GM12864 (cell line): ENCODE data around the gene PTPRD.
"Not testable (repeated sequence)": the region's sequence is repeated elsewhere in the genome, so short reads cannot be mapped to it uniquely, and the experiment has no call there.

Experiments
- DNase-seq: peaks from one replicate; pipeline ENCODE4 v3.0.0-alpha.2; 2011; ENCODE audit warnings: low read depth
- H3K4me3 ChIP-seq: 2 replicates; pipeline ENCODE4 v1.5.1; 2011; ENCODE audit warnings: mild to moderate bottlenecking, low read depth, low read length, control low read depth
- TF ChIP-seq, protein P1 (sequence below): IDR thresholded peaks from 2 replicates; pipeline ENCODE4 v1.5.1; 2011; ENCODE audit warnings: low read depth, mild to moderate bottlenecking, moderate library complexity, low read length, control low read depth, inconsistent platforms; ENCODE audit errors: missing control alignments

PTPRD gene

DNA sequence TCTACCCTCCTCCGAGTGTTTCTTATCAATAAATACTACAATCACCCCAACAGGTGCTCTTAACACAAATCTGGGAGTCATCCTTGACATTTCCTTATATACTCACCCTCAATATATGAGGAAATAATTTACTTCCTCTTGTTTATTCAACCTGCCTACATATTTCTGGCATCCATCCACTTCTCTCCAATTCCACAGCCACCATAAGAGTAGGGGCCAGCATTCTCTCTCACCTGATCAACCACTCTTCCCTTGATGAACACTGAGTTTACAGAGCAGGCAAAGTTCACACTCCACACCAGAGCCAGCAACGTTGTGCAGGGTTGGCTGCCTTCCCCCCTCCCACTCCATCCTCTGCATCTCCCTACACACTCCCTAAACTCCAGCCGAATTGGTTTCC is 1908.9 kb downstream of the PTPRD start:
- DNase-seq, result no peak
- TF ChIP-seq, protein P1, sequence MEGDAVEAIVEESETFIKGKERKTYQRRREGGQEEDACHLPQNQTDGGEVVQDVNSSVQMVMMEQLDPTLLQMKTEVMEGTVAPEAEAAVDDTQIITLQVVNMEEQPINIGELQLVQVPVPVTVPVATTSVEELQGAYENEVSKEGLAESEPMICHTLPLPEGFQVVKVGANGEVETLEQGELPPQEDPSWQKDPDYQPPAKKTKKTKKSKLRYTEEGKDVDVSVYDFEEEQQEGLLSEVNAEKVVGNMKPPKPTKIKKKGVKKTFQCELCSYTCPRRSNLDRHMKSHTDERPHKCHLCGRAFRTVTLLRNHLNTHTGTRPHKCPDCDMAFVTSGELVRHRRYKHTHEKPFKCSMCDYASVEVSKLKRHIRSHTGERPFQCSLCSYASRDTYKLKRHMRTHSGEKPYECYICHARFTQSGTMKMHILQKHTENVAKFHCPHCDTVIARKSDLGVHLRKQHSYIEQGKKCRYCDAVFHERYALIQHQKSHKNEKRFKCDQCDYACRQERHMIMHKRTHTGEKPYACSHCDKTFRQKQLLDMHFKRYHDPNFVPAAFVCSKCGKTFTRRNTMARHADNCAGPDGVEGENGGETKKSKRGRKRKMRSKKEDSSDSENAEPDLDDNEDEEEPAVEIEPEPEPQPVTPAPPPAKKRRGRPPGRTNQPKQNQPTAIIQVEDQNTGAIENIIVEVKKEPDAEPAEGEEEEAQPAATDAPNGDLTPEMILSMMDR, result no peak
- H3K4me3 ChIP-seq, result no peak overlapping the region

DNA sequence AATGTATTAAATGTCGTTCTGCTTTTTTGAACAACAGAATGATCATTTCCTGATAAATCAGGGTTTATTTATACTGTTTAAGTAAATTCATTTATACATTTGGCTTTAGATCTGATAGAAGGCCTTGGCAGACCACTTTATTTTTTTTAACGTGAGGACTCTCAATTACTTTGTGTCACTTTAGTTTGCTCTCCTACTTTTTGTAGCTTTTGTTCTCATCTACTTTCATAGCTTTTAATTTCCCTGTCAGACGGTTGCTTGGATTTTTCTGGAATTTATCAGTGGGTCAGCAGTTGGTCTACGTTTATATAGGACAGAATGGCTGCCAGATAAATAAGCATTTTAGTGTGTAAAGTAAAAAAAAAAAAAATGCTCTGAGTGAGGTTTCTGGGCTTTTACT is 1910.9 kb downstream of the PTPRD start:
- TF ChIP-seq, protein P1, result no peak
- no peak overlapping the region for H3K4me3 ChIP-seq

DNA sequence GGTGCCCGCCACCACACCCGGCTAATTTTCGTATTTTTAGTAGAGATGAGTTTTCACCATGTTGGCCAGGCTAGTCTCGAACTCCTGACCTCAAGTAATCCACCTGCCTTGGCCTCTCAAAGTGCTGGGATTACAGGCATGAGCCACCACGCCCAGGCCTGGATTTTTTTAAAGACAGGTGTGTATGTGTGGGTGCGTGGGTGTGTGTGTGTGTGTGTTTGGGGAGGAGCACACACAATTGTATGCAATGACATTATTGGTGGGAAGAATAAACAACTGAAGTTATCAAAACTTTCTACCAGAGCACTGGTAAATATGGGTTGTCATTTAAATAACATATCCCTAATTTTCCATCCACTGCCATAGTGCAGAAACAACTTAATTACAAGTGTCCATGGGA is 1915.2 kb downstream of the PTPRD start:
- H3K4me3 ChIP-seq, DNase-seq: not testable (repeated sequence)

More for the DNA sequence above, 1910.9 kb downstream of the PTPRD start:
- no peak for DNase-seq

DNA sequence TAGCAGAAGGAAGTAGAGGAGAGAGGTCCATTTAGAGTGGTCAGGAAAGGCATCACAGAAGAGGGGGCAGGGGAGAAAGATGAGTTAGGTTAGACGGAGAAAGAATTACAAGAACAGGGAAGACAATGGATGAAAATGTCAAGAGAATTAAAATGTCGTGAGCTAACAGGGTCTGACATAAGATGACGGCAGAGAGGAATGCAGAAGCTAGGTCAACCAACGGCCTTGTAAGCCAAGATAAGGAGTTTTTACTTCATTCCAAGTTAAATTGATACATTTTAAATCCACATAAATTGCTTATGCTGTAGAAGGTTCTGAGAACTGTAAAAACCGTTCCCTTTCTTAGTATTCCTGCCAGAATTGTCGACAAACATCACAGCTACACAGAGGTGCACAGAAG is 1916.3 kb downstream of the PTPRD start:
- TF ChIP-seq, protein P1, result no peak
- H3K4me3 ChIP-seq, result no peak overlapping the region
- DNase-seq, result no peak

DNA sequence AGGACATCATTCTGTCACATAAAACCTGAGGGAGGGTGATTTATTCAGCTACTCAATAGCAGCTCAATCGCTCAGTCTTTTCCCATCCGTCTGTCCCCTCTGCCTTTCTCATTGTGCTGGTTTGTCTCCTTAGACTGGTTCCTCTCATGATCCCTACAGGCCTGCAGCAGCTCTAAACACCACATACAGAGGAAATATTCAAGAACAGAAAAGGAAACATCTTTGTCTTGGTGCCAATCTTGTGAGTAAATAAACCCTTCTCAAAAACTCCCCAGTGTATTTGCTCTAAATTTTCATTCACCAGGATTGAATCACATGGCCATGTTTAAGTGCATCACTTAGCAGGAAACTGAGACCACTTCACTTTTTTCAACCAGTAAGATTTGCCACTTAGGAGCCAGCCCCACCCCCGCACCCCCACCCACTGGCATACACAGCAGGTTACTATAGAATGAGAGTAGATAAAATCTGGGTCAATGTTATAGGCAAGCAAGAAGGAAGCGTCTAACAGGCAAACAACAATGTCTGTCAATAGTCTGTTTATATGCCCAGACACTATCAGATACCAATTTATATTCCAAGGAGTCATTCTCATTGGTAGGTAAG is 1917.7 kb downstream of the PTPRD start:
- TF ChIP-seq, protein P1, result no peak
- H3K4me3 ChIP-seq, result no peak overlapping the region
- DNase-seq, result no peak

DNA sequence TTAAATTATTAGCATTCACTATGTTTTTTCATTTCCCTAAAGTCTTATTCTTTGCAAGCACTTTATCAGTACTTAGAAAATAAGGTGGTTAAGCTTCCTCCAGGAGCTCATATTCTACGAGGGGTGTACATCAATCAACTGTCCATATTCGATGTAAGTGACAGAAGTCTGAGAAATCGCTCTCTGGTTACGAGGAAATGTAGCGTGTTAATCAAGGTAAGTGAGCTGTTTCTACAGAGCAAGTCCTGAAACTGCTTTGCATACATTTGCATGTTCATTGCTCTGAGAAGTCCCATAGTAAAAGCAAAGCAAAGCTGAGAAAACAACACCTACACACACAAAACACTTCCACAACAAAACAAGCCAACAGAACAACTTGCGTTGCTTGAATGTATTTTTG is 1919.3 kb downstream of the PTPRD start:
- no peak for DNase-seq
- H3K4me3 ChIP-seq, result no peak overlapping the region
- TF ChIP-seq, protein P1, result no peak

DNA sequence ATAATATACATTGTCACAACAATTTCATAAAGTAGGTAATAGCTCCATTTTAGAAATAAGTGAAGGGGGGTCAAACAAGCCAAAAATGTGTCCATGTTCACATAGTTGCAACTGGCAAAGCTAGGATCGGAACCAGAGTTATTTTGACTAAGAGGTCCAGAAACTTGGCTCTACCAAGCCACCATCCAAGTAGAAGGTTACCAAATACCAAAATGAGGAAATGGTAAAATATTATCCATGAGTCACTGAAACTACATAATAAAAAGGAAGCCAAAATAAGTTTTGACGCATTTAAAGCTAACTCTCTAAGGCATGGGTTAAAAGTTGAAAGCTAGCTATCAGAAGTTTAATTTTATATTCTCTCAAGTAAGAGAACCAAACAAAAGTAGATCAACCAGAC is 1926.3 kb downstream of the PTPRD start:
- no peak for DNase-seq
- H3K4me3 ChIP-seq, result no peak overlapping the region
- TF ChIP-seq, protein P1, result no peak
